Transverse colon (tissue), 4 donors: ENCODE measurements around the gene C2orf68. TPM values are rescaled to one million over a fixed set of nuclear protein-coding genes. Genes with fewer than 3 reads are reported as not detected.

Experiments
- DNase-seq: peaks from one replicate; pipeline ENCODE4 v3.0.0-alpha.2; 2019
- H3K27ac ChIP-seq, 4 donors: fragments of 200-600 bp; sonication (generic); 2 replicates each; pipeline ENCODE4 v1.5.1; 2016 to 2018; ENCODE audit warnings: inconsistent platforms in 4 of 4
- H3K27me3 ChIP-seq: fragments of 200-600 bp; sonication (generic); 2 replicates; pipeline ENCODE4 v1.5.1; 2017; ENCODE audit warnings: inconsistent platforms
- H3K36me3 ChIP-seq, 4 donors: fragments of 200-600 bp; sonication (generic); 2 replicates each; pipeline ENCODE4 v1.5.1; 2017 to 2019; ENCODE audit warnings: inconsistent platforms in 4 of 4
- H3K4me1 ChIP-seq, 4 donors: fragments of 200-600 bp; sonication (generic); 2 replicates each; pipeline ENCODE4 v1.5.1; 2017 to 2020; ENCODE audit warnings: inconsistent platforms in 4 of 4
- H3K4me3 ChIP-seq, 4 donors: fragments of 200-600 bp; sonication (generic); 1 replicate in 1 of 4; 2 replicates in 3 of 4; pipeline versions ENCODE4 v1.5.1 to v1.6.1; 2017 to 2019; ENCODE audit warnings: inconsistent platforms in 4 of 4
- H3K9me3 ChIP-seq, 2 donors: fragments of 200-600 bp; sonication (generic); 2 replicates each; pipeline ENCODE4 v1.5.1; 2017 to 2019; ENCODE audit warnings: inconsistent platforms in 2 of 2
- CTCF ChIP-seq, 5 experiments: fragments of 200-600 bp in 3 of 5; fragments of 450-650 bp in 2 of 5; sonication (generic) in 3 of 5; IDR thresholded peaks; 1 replicate in 2 of 5; 2 replicates in 3 of 5; pipeline ENCODE4 v1.5.1; 2016 to 2017; ENCODE audit warnings: antibody characterized with exemption in 5 of 5, inconsistent platforms in 3 of 5, mild to moderate bottlenecking in 2 of 5, moderate library complexity in 1 of 5
- EP300 ChIP-seq: sonication (generic); formaldehyde crosslinking; IDR thresholded peaks from one replicate; pipeline ENCODE4 v1.6.1; 2017; ENCODE audit warnings: antibody characterized with exemption, low read depth
- POLR2A ChIP-seq: fragments of 450-650 bp; IDR thresholded peaks from one replicate; pipeline ENCODE4 v1.6.1; 2016; ENCODE audit warnings: antibody characterized with exemption, mild to moderate bottlenecking, moderate library complexity
- POLR2AphosphoS5 ChIP-seq, 3 donors: sonication (generic); formaldehyde crosslinking; IDR thresholded peaks; one replicate each; pipeline ENCODE4 v1.6.1; 2016; ENCODE audit warnings: antibody characterized with exemption in 3 of 3
- WGBS, 2 donors: methylation state at CpG; one replicate each; pipeline ENCODE4 v1.1.5; 2018; ENCODE audit warnings: low coverage in 1 of 2; 5-methylcytosine and 5-hydroxymethylcytosine counted together
- in situ Hi-C, 4 donors: fragments of 200-750 bp; cut with MboI; loops; one replicate each; pipeline versions ENCODE4 v1.15.0 to v1.15.1; 2017; ENCODE audit warnings: low sequenced_read_pairs in 3 of 4, low pct_ligation_motif_present in 1 of 4, low pct_unique_long_range_greater_than_20kb in 1 of 4
- intact Hi-C: fragments of 100-400 bp; cut with DNase I; formaldehyde crosslinking; loops from one replicate; pipeline ENCODE4 v1.15.1; 2023; ENCODE audit warnings: low total_unique reads
- total RNA-seq, 4 donors: library from RNA; depleted of rRNA; stranded (reverse); fragments of >200 nt; gene quantifications; one replicate each; pipeline ENCODE4 v1.1.0, GENCODE V29; 2016

Gene C2orf68
- total RNA-seq, 4 donors from 2014 or later: 17.7 to 24.8 (median 18.6) TPM

DNA sequence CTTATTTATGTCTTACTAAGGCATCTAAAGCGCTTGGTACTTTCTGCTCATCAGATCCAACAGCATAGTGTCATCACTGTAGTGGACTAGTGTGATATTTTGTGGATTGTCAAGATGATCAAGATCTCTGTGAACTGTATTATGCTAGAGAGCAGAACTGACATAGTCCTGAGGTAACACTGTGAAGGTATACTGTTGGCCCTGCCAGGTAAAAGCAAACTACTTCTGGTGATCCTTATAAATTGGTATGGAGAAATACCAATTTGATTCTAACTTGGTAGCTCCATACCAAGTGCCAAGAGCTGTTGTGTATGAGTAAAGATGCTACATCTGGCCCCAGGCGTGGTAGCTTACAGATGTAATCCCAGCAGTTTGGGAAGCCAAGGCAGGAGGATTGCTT lies 40.2 kb upstream of the C2orf68 start:
- in situ Hi-C loops: no loop called here
- intact Hi-C loops: no loop called here
- no peaks in the 10 kb centered on the region for H3K4me1 ChIP-seq
- WGBS, 2 donors: 100% methylated on average over 2 of the region's 2 CpGs; no CpG with 5 or more reads in 1 of the 2 donors
- DNase-seq: no peak
- H3K36me3 ChIP-seq: peaks cover 0 to 48% (median 20%) of the 10 kb centered on the region in 4 donors
- no peak for TF ChIP-seq POLR2AphosphoS5 (IDR thresholded peaks at IDR 0.05)
- H3K27ac ChIP-seq: no peak overlapping the region
- no peaks in the 10 kb centered on the region for H3K9me3 ChIP-seq
- H3K4me3 ChIP-seq: no peak overlapping the region
- no peaks in the 10 kb centered on the region for H3K27me3 ChIP-seq

DNA sequence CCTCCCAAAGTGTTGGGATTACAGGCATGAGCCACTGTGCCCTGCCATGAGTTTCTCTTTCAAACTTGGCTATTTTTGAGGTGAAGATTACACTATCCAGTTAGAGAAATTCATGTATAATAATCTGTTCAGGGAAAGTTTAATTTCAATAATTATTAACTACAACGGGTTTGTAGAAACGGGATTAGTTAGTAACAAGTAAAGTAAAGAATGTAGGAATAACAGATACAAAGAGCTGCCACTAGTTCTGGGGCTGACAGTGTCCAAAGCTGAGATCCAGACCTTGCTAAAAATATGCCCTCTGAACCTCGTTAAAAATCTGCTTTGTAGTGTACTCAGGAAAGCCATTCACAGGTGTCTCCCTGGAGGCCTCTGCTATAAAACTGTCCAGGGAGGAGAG lies 39.2 kb upstream of the C2orf68 start:
- TF ChIP-seq CTCF (IDR thresholded peaks at IDR 0.05): no peak
- Histone ChIP-seq H3K36me3 (peaks cover 0 to 52% (median 26%) of the 10 kb centered on the region in 4 donors), H3K4me1 (no peaks in the 10 kb centered on the region), H3K27me3 (no peaks in the 10 kb centered on the region), H3K9me3 (no peaks in the 10 kb centered on the region), H3K4me3 (no peak overlapping the region), H3K27ac (no peak overlapping the region)
- intact Hi-C loops: no loop called here
- in situ Hi-C loops: no loop called here
- WGBS, 2 donors: 50 to 56% methylated on average over 3 of the region's 3 CpGs
- no peak for DNase-seq

GRCh38 chr2:85650456-85650855 lies 38.6 kb upstream of the C2orf68 start:
- in situ Hi-C loops (no loop called here), intact Hi-C loops (no loop called here)
- no peak for DNase-seq
- no peaks in the 10 kb centered on the region for H3K4me1 ChIP-seq
- TF ChIP-seq POLR2AphosphoS5 (IDR thresholded peaks at IDR 0.05): no peak
- no peak for TF ChIP-seq CTCF (IDR thresholded peaks at IDR 0.05)
- no peak for TF ChIP-seq EP300
- no peak for TF ChIP-seq POLR2A
- no peak overlapping the region for H3K27ac ChIP-seq
- H3K4me3 ChIP-seq: no peak overlapping the region
- no peaks in the 10 kb centered on the region for H3K27me3 ChIP-seq
- H3K9me3 ChIP-seq: no peaks in the 10 kb centered on the region
- H3K36me3 ChIP-seq: peaks cover 0 to 59% (median 29%) of the 10 kb centered on the region in 4 donors
- WGBS, 2 donors: 93% methylated on average over 4 of the region's 4 CpGs; no CpG with 5 or more reads in 1 of the 2 donors

GRCh38 chr2:85649201-85650190 lies 37.6 kb upstream of the C2orf68 start:
- no peaks in the 10 kb centered on the region for H3K9me3 ChIP-seq
- H3K4me1 ChIP-seq: no peaks in the 10 kb centered on the region
- WGBS, 2 donors: 82 to 84% methylated on average over 5 to 9 of the region's 9 CpGs
- peaks cover 2 to 68% (median 34%) of the 10 kb centered on the region in 4 donors for H3K36me3 ChIP-seq
- no peak overlapping the region for H3K4me3 ChIP-seq
- TF ChIP-seq CTCF (IDR thresholded peaks at IDR 0.05): no peak
- no peak for TF ChIP-seq EP300
- TF ChIP-seq POLR2AphosphoS5 (IDR thresholded peaks at IDR 0.05): no peak
- no peak for TF ChIP-seq POLR2A
- no peaks in the 10 kb centered on the region for H3K27me3 ChIP-seq
- DNase-seq: no peak
- in situ Hi-C loops: loop anchor here in 2 of 4 donors (25.0 kb wide), 2 partner anchors 163 to 438 kb away; no protein-coding TSS in a partner anchor
- intact Hi-C loops: loop anchor here (10.0 kb wide), 1 partner anchor 65 kb away; no protein-coding TSS in a partner anchor
- peak overlapping the region in 1 of 4 donors; percentile 12 for H3K27ac ChIP-seq
